Limb (tissue), 2 donors: ENCODE data around the gene EHD1.

Experiments
- DNase-seq, 2 donors: peaks; one replicate each; pipeline ENCODE4 v3.0.0-alpha.2; 2016; ENCODE audit errors: extremely low spot score in 2 of 2

The EHD1 gene

GRCh38 chr11:64874308-64875240, 3.8 kb downstream of the EHD1 start:
- no peak for DNase-seq

GRCh38 chr11:64872790-64873488, 5.5 kb downstream of the EHD1 start:
- no peak for DNase-seq

GRCh38 chr11:64871492-64871891, 6.9 kb downstream of the EHD1 start:
- DNase-seq: no peak

- no peak for DNase-seq
Observed at GRCh38 chr11:64870893-64871466, 7.4 kb downstream of the EHD1 start.

- no peak for DNase-seq
Observed at GRCh38 chr11:64870176-64870892, 8.1 kb downstream of the EHD1 start.

- DNase-seq: no peak
Observed at GRCh38 chr11:64869571-64870175, 8.7 kb downstream of the EHD1 start.

- peak in 1 of 2 donors; percentile 56 for DNase-seq
Observed at GRCh38 chr11:64868904-64869570, 9.4 kb downstream of the EHD1 start.

GRCh38 chr11:64867748-64868462, 10.5 kb downstream of the EHD1 start:
- DNase-seq: no peak

- no peak for DNase-seq
Observed at GRCh38 chr11:64866173-64866491, 12.3 kb downstream of the EHD1 start.

GRCh38 chr11:64865286-64866172, 12.9 kb downstream of the EHD1 start:
- no peak for DNase-seq

- DNase-seq: peak; percentile 56 to 69
Observed at GRCh38 chr11:64864473-64865285, 13.7 kb downstream of the EHD1 start.

GRCh38 chr11:64864135-64864472, 14.3 kb downstream of the EHD1 start:
- no peak for DNase-seq

- no peak for DNase-seq
Observed at GRCh38 chr11:64863391-64864060, 14.9 kb downstream of the EHD1 start.

- no peak for DNase-seq
Observed at GRCh38 chr11:64862987-64863390, 15.4 kb downstream of the EHD1 start.

GRCh38 chr11:64861227-64861975, 17.0 kb downstream of the EHD1 start:
- DNase-seq: no peak

GRCh38 chr11:64859542-64860414, 18.6 kb downstream of the EHD1 start:
- no peak for DNase-seq
